SK-N-MC (cell line): Measurements from ENCODE around the gene METTL6.
"Not testable (repeated sequence)": the region's sequence is repeated elsewhere in the genome, so short reads cannot be mapped to it uniquely, and the experiment has no call there.

Experiments
- DNase-seq: peaks from one replicate; pipeline ENCODE4 v3.0.0-alpha.2; 2011; ENCODE audit warnings: low read depth, low spot score
- H3K27ac ChIP-seq: fragments of 200-600 bp; sonication (generic); 2 replicates; pipeline ENCODE4 v1.5.1; 2016; ENCODE audit warnings: mixed run types
- H3K36me3 ChIP-seq: fragments of 200-600 bp; sonication (generic); 2 replicates; pipeline ENCODE4 v1.6.1; 2017; ENCODE audit warnings: antibody characterized with exemption, low read length, mixed read lengths; ENCODE audit not compliant: insufficient read depth
- H3K4me3 ChIP-seq: fragments of 200-600 bp; sonication (generic); 2 replicates; pipeline ENCODE4 v1.5.1; 2016
- H3K9ac ChIP-seq: fragments of 200-600 bp; sonication (generic); 2 replicates; pipeline ENCODE4 v1.8.0; 2017; ENCODE audit warnings: mixed run types, mixed read lengths; ENCODE audit not compliant: insufficient read length
- H3K9me3 ChIP-seq: fragments of 200-600 bp; sonication (generic); 2 replicates; pipeline ENCODE4 v1.6.1; 2017; ENCODE audit warnings: low read depth, mild to moderate bottlenecking, antibody characterized with exemption, low read length, moderate library complexity, mixed read lengths
- EZH2 ChIP-seq: fragments of 200-600 bp; sonication (generic); IDR thresholded peaks from one replicate; pipeline ENCODE4 v1.6.1; 2017; ENCODE audit warnings: antibody characterized with exemption
- FOXP2 ChIP-seq: optimal IDR thresholded peaks from 2 replicates; pipeline ENCODE3; 2011; ENCODE audit warnings: mild to moderate bottlenecking, moderate library complexity; ENCODE audit not compliant: insufficient read depth; ENCODE audit errors: extremely low read length, control extremely low read depth
- POLR2AphosphoS5 ChIP-seq: IDR thresholded peaks from 2 replicates; pipeline ENCODE4 v1.6.1; 2012; ENCODE audit warnings: mild to moderate bottlenecking, low read depth, low read length, borderline replicate concordance

The METTL6 gene

DNA sequence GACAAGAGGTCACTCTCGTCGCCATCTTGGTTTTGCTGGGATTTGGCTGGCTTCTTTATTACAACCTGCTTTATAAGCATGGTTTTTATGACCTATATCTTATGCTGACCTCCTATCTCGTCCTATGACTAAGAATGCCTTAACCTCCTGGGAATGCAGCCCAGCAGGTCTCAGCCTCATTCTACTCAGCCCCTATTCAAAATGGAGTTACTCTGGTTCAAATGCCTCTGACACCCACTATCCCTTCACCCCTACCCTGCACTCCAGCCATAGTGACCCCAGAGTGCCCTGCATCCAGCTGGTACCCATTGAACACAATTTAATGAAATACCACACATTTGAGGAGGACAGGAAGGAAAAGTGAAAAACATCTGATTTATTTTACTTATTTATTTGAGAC lies 23.4 kb downstream of the METTL6 start:
- Histone ChIP-seq H3K9ac (no peak overlapping the region), H3K27ac (no peak overlapping the region), H3K36me3 (no peaks in the 10 kb centered on the region), H3K4me3 (no peak overlapping the region), H3K9me3 (no peaks in the 10 kb centered on the region)
- TF ChIP-seq FOXP2 (no peak), POLR2AphosphoS5 (no peak), EZH2 (no peak)
- no peak for DNase-seq

DNA sequence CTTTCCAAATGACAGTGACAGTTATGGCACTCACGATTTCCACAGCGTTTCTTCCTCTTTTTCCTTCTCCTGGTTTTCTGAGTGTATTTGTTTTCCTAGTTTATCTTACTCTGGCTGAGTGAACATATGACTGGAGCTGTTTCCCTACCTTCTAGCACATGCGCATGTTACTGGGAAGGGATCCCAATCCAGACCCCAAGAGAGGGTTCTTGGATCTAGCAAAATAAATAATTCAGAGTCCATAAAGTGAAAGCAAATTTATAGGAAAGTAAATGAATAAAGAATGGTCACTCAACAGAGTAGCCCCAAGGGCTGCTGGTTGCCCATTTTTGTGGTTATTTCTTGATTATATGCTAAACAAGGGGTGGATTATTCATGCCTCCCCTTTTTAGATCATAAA lies 23.8 kb downstream of the METTL6 start:
- Histone ChIP-seq H3K9ac (no peak overlapping the region), H3K27ac (no peak overlapping the region), H3K4me3 (no peak overlapping the region), H3K9me3 (no peaks in the 10 kb centered on the region), H3K36me3 (no peaks in the 10 kb centered on the region)
- no peak for DNase-seq
- TF ChIP-seq FOXP2 (no peak), EZH2 (no peak), POLR2AphosphoS5 (no peak)

DNA sequence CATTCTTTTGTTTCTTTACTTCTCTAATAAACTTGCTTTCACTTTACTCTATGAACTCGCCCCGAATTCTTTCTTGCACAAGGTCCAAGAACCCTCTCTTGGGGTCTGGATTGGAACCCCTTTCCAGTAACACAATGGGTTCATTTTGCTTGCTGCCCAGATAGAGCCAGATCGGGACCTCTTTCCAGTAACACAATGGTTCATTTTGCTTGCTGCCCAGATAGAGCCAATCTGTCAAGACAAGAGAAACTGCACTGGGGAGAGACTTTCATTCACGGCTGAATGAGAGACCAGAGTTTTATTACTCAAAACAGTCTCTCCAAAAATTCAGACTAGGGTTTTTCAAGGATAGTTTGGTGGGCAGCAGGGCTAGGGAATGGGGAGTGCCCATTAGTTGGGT lies 25.4 kb downstream of the METTL6 start:
- Histone ChIP-seq H3K9ac (no peak overlapping the region), H3K27ac (no peak overlapping the region), H3K9me3 (no peaks in the 10 kb centered on the region), H3K36me3 (no peaks in the 10 kb centered on the region), H3K4me3 (no peak overlapping the region)
- TF ChIP-seq FOXP2: no peak
- DNase-seq: no peak

DNA sequence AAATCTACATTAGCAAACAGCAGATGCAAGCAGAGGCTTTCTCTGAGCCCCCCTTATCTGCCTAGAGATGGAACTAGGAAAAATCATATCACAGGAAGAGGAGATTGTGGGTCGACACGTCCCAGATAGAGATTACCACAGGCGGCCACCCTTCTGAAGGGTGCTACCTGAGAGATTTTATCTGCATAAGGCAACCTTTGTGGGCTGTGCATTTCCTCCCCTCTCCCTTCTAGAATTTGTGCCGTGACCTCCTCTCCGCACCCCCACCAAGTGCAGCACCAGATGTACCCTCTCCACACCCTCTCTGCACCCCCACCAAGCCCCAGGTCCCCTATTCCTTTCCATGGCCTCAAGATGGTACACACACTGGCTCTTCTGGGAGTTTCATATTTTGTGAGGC lies 27.4 kb downstream of the METTL6 start:
- Histone ChIP-seq H3K9ac (no peak overlapping the region), H3K9me3 (no peaks in the 10 kb centered on the region), H3K36me3 (no peaks in the 10 kb centered on the region), H3K27ac (no peak overlapping the region), H3K4me3 (no peak overlapping the region)
- no peak for DNase-seq
- TF ChIP-seq POLR2AphosphoS5 (no peak), EZH2 (no peak), FOXP2 (no peak)

DNA sequence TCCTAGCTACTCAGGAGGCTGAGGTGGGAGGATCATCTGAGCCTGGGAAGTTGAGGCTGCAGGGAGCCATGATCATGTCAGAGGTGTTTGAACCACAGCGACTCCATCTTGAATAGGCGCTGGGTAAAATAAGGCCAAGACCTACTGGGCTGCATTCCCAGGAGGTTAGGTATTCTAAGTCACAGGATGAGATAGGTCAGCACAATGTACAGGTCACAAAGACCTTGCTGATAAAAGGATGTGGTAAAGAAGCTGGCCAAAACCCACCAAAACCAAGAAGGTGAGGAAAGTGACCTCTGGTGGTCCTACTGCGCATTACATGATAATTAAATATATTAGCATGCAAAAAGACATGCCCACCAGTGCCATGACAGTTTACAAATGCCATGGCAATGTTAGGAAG lies 28.6 kb downstream of the METTL6 start:
- H3K4me3 ChIP-seq, DNase-seq, H3K36me3 ChIP-seq, H3K9ac ChIP-seq, H3K9me3 ChIP-seq, H3K27ac ChIP-seq: not testable (repeated sequence)

DNA sequence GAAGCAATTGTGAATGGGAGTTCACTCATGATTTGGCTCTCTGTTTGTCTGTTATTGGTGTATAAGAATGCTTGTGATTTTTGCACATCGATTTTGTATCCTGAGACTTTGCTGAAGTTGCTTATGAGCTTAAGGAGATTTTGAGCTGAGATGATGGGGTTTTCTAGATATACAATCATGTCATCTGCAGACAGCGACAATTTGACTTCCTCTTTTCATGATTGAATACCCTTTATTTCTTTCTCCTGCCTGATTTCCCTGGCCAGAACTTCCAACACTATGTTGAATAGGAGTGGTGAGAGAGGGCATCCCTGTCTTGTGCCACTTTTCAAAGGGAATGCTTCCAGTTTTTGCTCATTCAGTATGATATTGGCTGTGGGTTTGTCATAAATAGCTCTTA lies 34.1 kb downstream of the METTL6 start:
- H3K36me3 ChIP-seq, H3K4me3 ChIP-seq, H3K27ac ChIP-seq, DNase-seq, H3K9ac ChIP-seq, H3K9me3 ChIP-seq: not testable (repeated sequence)

DNA sequence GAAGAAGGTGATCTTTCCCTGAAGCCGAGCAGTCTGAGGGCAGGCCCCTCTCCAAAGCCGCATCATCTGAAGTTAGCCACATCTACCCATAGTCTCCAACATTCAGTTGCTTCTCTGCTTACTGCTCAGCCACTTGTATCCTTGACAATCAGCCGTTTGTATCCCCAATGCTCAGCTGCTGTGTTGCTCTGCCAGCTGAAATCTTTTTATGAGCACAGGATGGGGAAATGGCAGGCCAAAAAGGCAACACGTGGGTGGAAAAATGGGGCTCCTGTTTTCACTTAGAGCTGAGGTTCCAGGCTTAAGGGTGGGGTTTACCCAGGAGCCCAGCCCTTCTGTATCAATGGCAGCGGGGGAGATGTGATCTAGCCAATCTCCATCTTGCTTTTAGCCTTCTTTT lies 36.3 kb downstream of the METTL6 start:
- Histone ChIP-seq H3K9ac (no peak overlapping the region), H3K9me3 (no peaks in the 10 kb centered on the region), H3K27ac (no peak overlapping the region), H3K4me3 (no peak overlapping the region), H3K36me3 (no peaks in the 10 kb centered on the region)
- no peak for TF ChIP-seq POLR2AphosphoS5
- TF ChIP-seq EZH2: no peak
- TF ChIP-seq FOXP2: no peak
- no peak for DNase-seq

DNA sequence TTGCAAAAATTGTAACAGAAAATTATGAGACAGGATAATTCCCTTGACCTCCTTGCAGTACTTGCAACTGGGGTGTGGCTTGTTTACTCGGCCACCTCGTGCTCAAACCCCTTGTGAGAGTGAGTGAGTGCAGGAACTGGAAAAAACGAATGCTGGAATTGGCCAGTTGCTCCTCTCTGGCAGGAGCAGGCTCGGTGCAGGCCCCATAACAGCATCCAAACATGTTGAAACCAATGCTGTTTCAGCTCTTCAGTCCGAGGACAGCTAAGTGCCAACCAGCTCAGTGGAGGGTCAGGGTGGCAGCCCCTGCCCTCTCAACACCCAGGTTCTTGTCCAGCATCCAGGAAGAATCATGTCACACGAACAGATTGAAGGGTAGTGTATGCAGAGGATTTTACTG lies 36.9 kb downstream of the METTL6 start:
- Histone ChIP-seq H3K9ac (no peak overlapping the region), H3K4me3 (no peak overlapping the region), H3K36me3 (no peaks in the 10 kb centered on the region), H3K27ac (no peak overlapping the region), H3K9me3 (no peaks in the 10 kb centered on the region)
- TF ChIP-seq POLR2AphosphoS5: no peak
- TF ChIP-seq EZH2: no peak
- DNase-seq: no peak

DNA sequence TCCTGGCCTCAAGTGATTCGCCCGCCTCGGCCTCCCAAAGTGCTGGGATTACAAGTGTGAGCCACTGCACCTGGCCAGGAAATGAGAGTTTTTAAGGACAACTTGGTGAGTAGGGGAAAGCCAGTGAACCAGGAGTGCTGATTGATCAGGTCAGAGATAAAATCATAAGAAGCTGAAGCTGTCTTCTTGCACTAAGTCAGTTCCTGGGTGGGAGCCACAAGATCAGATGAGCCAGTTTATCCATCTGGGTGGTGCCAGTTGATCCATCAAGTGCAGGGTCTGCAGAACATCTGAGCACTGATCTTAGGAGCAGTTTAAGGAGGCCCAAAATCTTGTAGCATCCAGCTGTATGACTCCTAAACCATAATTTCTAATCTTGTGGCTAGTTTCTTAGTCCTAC lies 39.0 kb downstream of the METTL6 start:
- not testable (repeated sequence) for DNase-seq, H3K4me3 ChIP-seq, H3K27ac ChIP-seq, H3K9me3 ChIP-seq, H3K36me3 ChIP-seq, H3K9ac ChIP-seq

DNA sequence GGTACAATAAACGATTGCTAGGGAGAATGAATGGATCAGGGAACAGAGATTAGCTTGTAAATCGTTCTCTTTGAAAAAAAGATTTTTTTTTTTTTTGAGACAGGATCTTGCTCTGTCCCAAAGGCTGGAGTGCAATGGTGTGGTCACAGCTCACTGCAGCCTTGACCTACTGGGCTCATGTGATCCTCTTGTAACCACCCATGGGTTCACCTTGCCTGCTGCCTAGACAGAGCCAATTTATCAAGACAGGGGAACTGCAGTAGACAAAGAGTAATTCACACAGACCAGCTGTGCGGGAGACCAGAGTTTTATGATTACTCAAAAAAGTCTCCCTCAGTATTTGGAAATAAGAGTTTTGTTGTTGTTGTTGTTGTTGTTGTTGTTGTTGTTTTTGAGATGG lies 39.6 kb downstream of the METTL6 start:
- no peak overlapping the region for H3K9ac ChIP-seq
- H3K9me3 ChIP-seq: no peaks in the 10 kb centered on the region
- no peaks in the 10 kb centered on the region for H3K36me3 ChIP-seq
- DNase-seq: no peak
- no peak overlapping the region for H3K4me3 ChIP-seq
- H3K27ac ChIP-seq: no peak overlapping the region
- TF ChIP-seq FOXP2 (no peak), POLR2AphosphoS5 (no peak), EZH2 (no peak)
